ENCODE measurements around the gene RAB3IL1.

GRCh38 chr11:61949169-61950034 lies 32.0 kb upstream of the RAB3IL1 start:
- TF ChIP-seq ZNF263 (CRISPR knock-in tag; IDR thresholded peaks at IDR 0.05) (no peak), PCBP1 (IDR thresholded peaks at IDR 0.05; ENCODE audit: borderline replicate concordance, low read depth, low read length) (no peak), ZMYM2 (CRISPR knock-in tag; IDR thresholded peaks at IDR 0.05) (no peak), EED (CRISPR knock-in tag; IDR thresholded peaks at IDR 0.05) (no peak), CREM (IDR thresholded peaks at IDR 0.05) (no peak), CREM (CRISPR knock-in tag; IDR thresholded peaks at IDR 0.05) (no peak), CTCF (CRISPR knock-in tag; IDR thresholded peaks at IDR 0.05) (no peak), ZNF101 (CRISPR knock-in tag; IDR thresholded peaks at IDR 0.05; ENCODE audit: borderline replicate concordance, low read depth) (no peak), ZSCAN29 (CRISPR knock-in tag; conservative IDR thresholded peaks at IDR 0.05) (no peak), GABPB1 (CRISPR knock-in tag; IDR thresholded peaks at IDR 0.05) (no peak)
